ENCODE results near the gene KDM4B.

The KDM4B gene

DNA sequence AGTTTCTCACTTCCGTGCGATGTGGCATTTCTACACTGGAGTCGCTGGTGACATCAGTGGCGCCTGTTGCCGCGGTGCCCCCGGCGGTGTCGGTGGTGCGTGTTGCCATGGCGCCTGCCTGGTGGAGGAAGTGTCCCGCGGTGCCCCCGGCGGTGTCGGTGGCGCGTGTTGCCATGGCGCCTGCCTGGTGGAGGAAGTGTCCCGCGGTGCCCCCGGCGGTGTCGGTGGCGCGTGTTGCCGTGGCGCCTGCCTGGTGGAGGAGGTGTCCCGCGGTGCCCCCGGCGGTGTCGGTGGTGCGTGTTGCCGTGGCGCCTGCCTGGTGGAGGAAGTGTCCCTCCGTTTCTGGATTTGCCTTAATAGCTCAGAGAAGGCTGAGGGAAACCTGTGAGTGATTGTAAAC, 127.6 kb downstream of the KDM4B start:
- TF ChIP-seq, protein P1, sequence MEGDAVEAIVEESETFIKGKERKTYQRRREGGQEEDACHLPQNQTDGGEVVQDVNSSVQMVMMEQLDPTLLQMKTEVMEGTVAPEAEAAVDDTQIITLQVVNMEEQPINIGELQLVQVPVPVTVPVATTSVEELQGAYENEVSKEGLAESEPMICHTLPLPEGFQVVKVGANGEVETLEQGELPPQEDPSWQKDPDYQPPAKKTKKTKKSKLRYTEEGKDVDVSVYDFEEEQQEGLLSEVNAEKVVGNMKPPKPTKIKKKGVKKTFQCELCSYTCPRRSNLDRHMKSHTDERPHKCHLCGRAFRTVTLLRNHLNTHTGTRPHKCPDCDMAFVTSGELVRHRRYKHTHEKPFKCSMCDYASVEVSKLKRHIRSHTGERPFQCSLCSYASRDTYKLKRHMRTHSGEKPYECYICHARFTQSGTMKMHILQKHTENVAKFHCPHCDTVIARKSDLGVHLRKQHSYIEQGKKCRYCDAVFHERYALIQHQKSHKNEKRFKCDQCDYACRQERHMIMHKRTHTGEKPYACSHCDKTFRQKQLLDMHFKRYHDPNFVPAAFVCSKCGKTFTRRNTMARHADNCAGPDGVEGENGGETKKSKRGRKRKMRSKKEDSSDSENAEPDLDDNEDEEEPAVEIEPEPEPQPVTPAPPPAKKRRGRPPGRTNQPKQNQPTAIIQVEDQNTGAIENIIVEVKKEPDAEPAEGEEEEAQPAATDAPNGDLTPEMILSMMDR (IDR thresholded peaks at IDR 0.05), result no peak

- TF ChIP-seq, protein P1 (IDR thresholded peaks at IDR 0.05), result no peak
Observed at GRCh38 chr19:5097331-5097930, 128.5 kb downstream of the KDM4B start.

DNA sequence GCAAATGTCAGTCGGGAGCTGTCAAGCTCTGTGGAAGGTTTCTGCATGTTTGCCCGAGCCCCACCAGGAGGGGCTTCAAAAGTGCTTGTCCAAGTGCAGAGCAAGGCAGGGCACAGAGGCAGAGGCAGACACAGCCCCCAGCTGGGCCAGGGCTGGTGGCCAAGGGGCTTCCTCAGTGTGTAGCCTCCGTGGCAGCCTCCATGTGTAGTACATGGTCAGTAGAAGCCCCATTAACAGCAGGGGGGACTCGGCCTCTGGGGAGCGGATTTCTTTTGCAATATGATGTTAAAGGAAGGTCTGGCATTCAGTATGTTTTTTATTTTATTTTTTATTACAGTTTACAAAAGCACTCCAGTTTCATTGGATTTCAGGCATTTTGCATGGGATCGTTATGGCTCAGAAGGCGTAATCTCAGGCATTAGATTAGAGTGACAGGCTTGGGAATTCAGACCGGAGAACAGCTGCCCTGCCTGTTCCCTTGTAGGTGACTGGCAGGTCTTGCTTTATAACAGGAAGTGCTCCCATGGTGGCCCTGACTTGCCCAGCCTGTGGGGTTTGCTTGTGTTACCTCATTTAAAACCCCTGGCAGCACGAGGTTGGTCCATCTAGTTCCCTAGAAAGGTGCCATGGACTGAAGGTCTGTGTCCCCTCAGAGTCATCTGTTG, 129.2 kb downstream of the KDM4B start:
- TF ChIP-seq, protein P1 (IDR thresholded peaks at IDR 0.05), result no peak

- TF ChIP-seq, protein P1 (IDR thresholded peaks at IDR 0.05), result no peak
Observed at GRCh38 chr19:5098646-5099045, 129.7 kb downstream of the KDM4B start.

GRCh38 chr19:5099701-5100221, 130.8 kb downstream of the KDM4B start:
- TF ChIP-seq, protein P1 (IDR thresholded peaks at IDR 0.05), result no peak

- TF ChIP-seq, protein P1 (IDR thresholded peaks at IDR 0.05), result no peak
Observed at GRCh38 chr19:5101871-5102270, 133.0 kb downstream of the KDM4B start.

DNA sequence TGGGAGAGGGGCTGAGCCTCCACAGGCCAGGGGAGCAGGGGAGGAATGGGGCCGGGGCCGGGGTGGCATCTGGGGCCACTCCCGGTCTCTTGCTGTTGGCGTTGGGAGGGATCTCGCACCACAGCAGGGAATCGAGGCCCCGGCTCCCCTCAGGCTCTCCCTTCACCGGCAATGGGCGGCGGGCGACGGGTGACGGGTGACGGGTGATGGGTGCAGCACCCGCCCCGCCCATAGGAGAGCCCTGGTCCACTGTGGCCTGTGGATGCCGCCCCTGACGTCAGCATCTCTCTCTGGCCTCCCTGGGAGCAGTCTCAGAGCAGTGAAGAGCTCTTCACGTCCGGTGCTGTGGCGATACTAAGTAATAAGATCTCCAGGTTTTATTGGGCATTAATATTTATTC, 133.6 kb downstream of the KDM4B start:
- TF ChIP-seq, protein P1 (IDR thresholded peaks at IDR 0.05), result no peak
